H1 (cell line): ENCODE results near the gene OSBPL3. TPM values are rescaled to one million over a fixed set of nuclear protein-coding genes. Genes with fewer than 3 reads are reported as not detected.

ENCODE experiments used
- CTCF ChIA-PET: fragments of 300-600 bp; sonication (Branson Sonifier 250); formaldehyde crosslinking; loops from one replicate; lab custom pipeline; 2021; ENCODE audit not compliant: partially characterized antibody; lab: Charles Lee
- POLR2A ChIA-PET: fragments of 300-600 bp; sonication (Branson Sonifier 250); formaldehyde crosslinking; loops from one replicate; lab custom pipeline; 2021; ENCODE audit warnings: inconsistent platforms; ENCODE audit not compliant: partially characterized antibody; lab: Charles Lee
- DNase-seq, 2 experiments: peaks; one replicate each; pipeline versions ENCODE4 v3.0.0 to v3.0.0-alpha.2; 2010 to 2022; ENCODE audit warnings: low spot score in 2 of 2, low read depth in 1 of 2, mixed read lengths in 1 of 2
- FAIRE-seq: peaks from 2 replicates; lab custom pipeline; 2011; peaks lifted over from hg19 to GRCh38; lab: Jason Lieb, UNC
- H2AFZ ChIP-seq: 2 replicates; pipeline ENCODE4 v1.8.1; 2012; ENCODE audit warnings: low read length, inconsistent platforms
- H2AK5ac ChIP-seq: 2 replicates; pipeline ENCODE4 v1.6.1; 2013; ENCODE audit warnings: low read depth, low read length
- H2BK120ac ChIP-seq: replicated peaks from 2 replicates; pipeline ENCODE3; 2013; ENCODE audit warnings: low read depth, low read length, inconsistent platforms
- H2BK12ac ChIP-seq: 2 replicates; pipeline ENCODE4 v1.6.1; 2013; ENCODE audit warnings: low read depth, low read length
- H2BK15ac ChIP-seq: 2 replicates; pipeline ENCODE4 v1.6.1; 2013; ENCODE audit warnings: low read length
- H2BK20ac ChIP-seq: 2 replicates; pipeline ENCODE4 v1.6.1; 2013; ENCODE audit warnings: low read length
- H2BK5ac ChIP-seq: 2 replicates; pipeline ENCODE4 v1.6.1; 2013; ENCODE audit warnings: low read depth, low read length
- H3K14ac ChIP-seq: 2 replicates; pipeline ENCODE4 v1.6.1; 2013; ENCODE audit warnings: inconsistent platforms; ENCODE audit not compliant: insufficient read length
- H3K18ac ChIP-seq: 2 replicates; pipeline ENCODE4 v1.6.1; 2013; ENCODE audit warnings: low read length; ENCODE audit errors: extremely low read depth
- H3K23ac ChIP-seq: 2 replicates; pipeline ENCODE4 v1.6.1; 2013; ENCODE audit warnings: inconsistent platforms; ENCODE audit not compliant: insufficient read length
- H3K23me2 ChIP-seq: 2 replicates; pipeline ENCODE4 v1.6.1; 2013; ENCODE audit warnings: low read depth, low read length
- H3K27ac ChIP-seq: 2 replicates; pipeline ENCODE4 v1.6.1; 2011; ENCODE audit warnings: low read depth, low read length, inconsistent platforms
- H3K27me3 ChIP-seq, 4 experiments: replicated peaks in 1 of 4; 1 replicate in 1 of 4; 2 replicates in 3 of 4; pipeline versions ENCODE4 v1.6.1 to v1.8.1; 2011 to 2013; ENCODE audit warnings: low read length in 3 of 4, mild to moderate bottlenecking in 3 of 4, inconsistent platforms in 2 of 4, mixed read lengths in 2 of 4, moderate library complexity in 1 of 4; ENCODE audit not compliant: control insufficient read depth in 3 of 4, insufficient read depth in 3 of 4; ENCODE audit errors: extremely low read depth in 1 of 4
- H3K36me3 ChIP-seq, 4 experiments: 2 replicates each; pipeline versions ENCODE4 v1.6.1 to v1.8.1; 2011 to 2013; ENCODE audit warnings: mild to moderate bottlenecking in 4 of 4, low read length in 3 of 4, moderate library complexity in 2 of 4, control low read depth in 1 of 4, inconsistent platforms in 1 of 4; ENCODE audit not compliant: insufficient read depth in 4 of 4, control insufficient read depth in 2 of 4
- H3K4ac ChIP-seq: replicated peaks from 2 replicates; pipeline ENCODE3; 2013; ENCODE audit warnings: low read length, low read depth, mixed read lengths, inconsistent platforms; ENCODE audit not compliant: insufficient read length
- H3K4me1 ChIP-seq, 4 experiments: replicated peaks in 1 of 4; 1 replicate in 1 of 4; 2 replicates in 3 of 4; pipeline versions ENCODE4 v1.6.1 to v1.8.1; 2011 to 2013; ENCODE audit warnings: low read length in 3 of 4, inconsistent platforms in 2 of 4, mixed read lengths in 1 of 4; ENCODE audit not compliant: insufficient read depth in 4 of 4, control insufficient read depth in 3 of 4
- H3K4me2 ChIP-seq, 2 experiments: 2 replicates each; pipeline versions ENCODE4 v1.6.1 to v1.8.1; 2011 to 2013; ENCODE audit warnings: low read depth in 2 of 2, low read length in 2 of 2, control low read depth in 1 of 2, inconsistent platforms in 1 of 2, mild to moderate bottlenecking in 1 of 2; ENCODE audit not compliant: insufficient read depth in 1 of 2
- H3K4me3 ChIP-seq, 4 experiments: fragments of 200-600, 300-600 bp in 1 of 4; sonication (generic), shearing (Covaris generic), sonication (Bioruptor Twin) in 1 of 4; 2 replicates each; pipeline versions ENCODE4 v1.5.1 to v1.8.1; 2011 to 2016; ENCODE audit warnings: low read length in 4 of 4, low read depth in 3 of 4, control low read depth in 2 of 4, inconsistent platforms in 2 of 4, mild to moderate bottlenecking in 2 of 4, mixed read lengths in 1 of 4, moderate library complexity in 1 of 4; ENCODE audit not compliant: insufficient read depth in 2 of 4; ENCODE audit errors: extremely low read depth in 1 of 4
- H3K56ac ChIP-seq: replicated peaks from 2 replicates; pipeline ENCODE3; 2013; ENCODE audit warnings: low read depth, mild to moderate bottlenecking, mixed read lengths, low read length, inconsistent platforms; ENCODE audit not compliant: insufficient read length
- H3K79me1 ChIP-seq: 2 replicates; pipeline ENCODE4 v1.6.1; 2013; ENCODE audit warnings: low read depth, low read length, control low read depth
- H3K79me2 ChIP-seq, 2 experiments: 2 replicates each; pipeline versions ENCODE4 v1.6.1 to v1.8.1; 2012 to 2013; ENCODE audit warnings: low read length in 2 of 2, mild to moderate bottlenecking in 2 of 2, inconsistent platforms in 1 of 2; ENCODE audit not compliant: insufficient read depth in 2 of 2, control insufficient read depth in 1 of 2
- H3K9ac ChIP-seq, 4 experiments: replicated peaks in 1 of 4; 1 replicate in 1 of 4; 2 replicates in 3 of 4; pipeline versions ENCODE4 v1.6.1 to v1.8.1; 2011 to 2013; ENCODE audit warnings: low read depth in 3 of 4, low read length in 3 of 4, control low read depth in 2 of 4, mild to moderate bottlenecking in 2 of 4, moderate library complexity in 2 of 4, inconsistent platforms in 1 of 4; ENCODE audit errors: extremely low read depth in 1 of 4
- H3K9me3 ChIP-seq, 2 experiments: 2 replicates each; pipeline versions ENCODE4 v1.6.1 to v1.8.1; 2012 to 2013; ENCODE audit warnings: mild to moderate bottlenecking in 2 of 2, moderate library complexity in 2 of 2, control low read depth in 1 of 2, inconsistent platforms in 1 of 2, low read depth in 1 of 2, low read length in 1 of 2, mixed read lengths in 1 of 2; ENCODE audit not compliant: insufficient read depth in 2 of 2
- H4K20me1 ChIP-seq, 2 experiments: replicated peaks in 1 of 2; 2 replicates each; pipeline versions ENCODE3 to v1.8.1; 2011 to 2013; ENCODE audit warnings: inconsistent platforms in 2 of 2, low read length in 2 of 2, mild to moderate bottlenecking in 1 of 2; ENCODE audit not compliant: insufficient read depth in 2 of 2, control insufficient read depth in 1 of 2
- H4K5ac ChIP-seq: 2 replicates; pipeline ENCODE4 v1.6.1; 2013; ENCODE audit warnings: low read length, low read depth, mixed read lengths, inconsistent platforms; ENCODE audit not compliant: insufficient read length
- H4K8ac ChIP-seq: 2 replicates; pipeline ENCODE4 v1.8.0; 2013; ENCODE audit warnings: mild to moderate bottlenecking, moderate library complexity, low read length, inconsistent platforms; ENCODE audit not compliant: insufficient read depth; ENCODE audit errors: extremely low read depth
- H4K91ac ChIP-seq: replicated peaks from 2 replicates; pipeline ENCODE3; 2013; ENCODE audit warnings: low read length, mixed read lengths, inconsistent platforms; ENCODE audit not compliant: insufficient read length
- CTCF ChIP-seq, 3 experiments: IDR thresholded peaks; 1 replicate in 2 of 3; 2 replicates in 1 of 3; pipeline versions ENCODE4 v1.5.1 to v1.6.1; 2011; ENCODE audit warnings: low read length in 3 of 3, mild to moderate bottlenecking in 3 of 3, inconsistent platforms in 2 of 3, low read depth in 1 of 3, moderate library complexity in 1 of 3; ENCODE audit not compliant: insufficient read depth in 1 of 3; ENCODE audit errors: control extremely low read depth in 1 of 3
- EP300 ChIP-seq, 2 experiments: IDR thresholded peaks; 1 replicate in 1 of 2; 2 replicates in 1 of 2; pipeline ENCODE4 v1.6.1; 2011 to 2012; ENCODE audit warnings: low read depth in 2 of 2, low read length in 2 of 2, mild to moderate bottlenecking in 2 of 2, borderline replicate concordance in 1 of 2, inconsistent platforms in 1 of 2, moderate library complexity in 1 of 2
- RAD21 ChIP-seq, 2 experiments: IDR thresholded peaks in 1 of 2; conservative IDR thresholded peaks in 1 of 2; 2 replicates each; pipeline ENCODE4 v1.6.1; 2011; ENCODE audit warnings: low read depth in 2 of 2, low read length in 2 of 2, improper control_type of control experiment in 1 of 2, inconsistent platforms in 1 of 2, mild to moderate bottlenecking in 1 of 2, moderate library complexity in 1 of 2
- RXRA ChIP-seq: IDR thresholded peaks from 2 replicates; pipeline ENCODE4 v1.6.1; 2011; ENCODE audit warnings: low read depth, mild to moderate bottlenecking, low read length, moderate library complexity; ENCODE audit not compliant: insufficient read depth
- WGBS, 2 experiments: shearing (Covaris generic) in 1 of 2; methylation state at CpG; one replicate each; pipeline versions ENCODE4 v1.1.6 to v1.1.7; 2013 to 2015; ENCODE audit warnings: low lambda C conversion rate in 2 of 2, mixed read lengths in 2 of 2, inconsistent platforms in 1 of 2, low coverage in 1 of 2, missing lambda C conversion rate in 1 of 2; ENCODE audit not compliant: insufficient replicate concordance in 2 of 2, insufficient coverage in 1 of 2, insufficient read length in 1 of 2; ENCODE audit errors: extremely low coverage in 1 of 2, missing lambda C conversion rate in 1 of 2; 5-methylcytosine and 5-hydroxymethylcytosine counted together
- polyA plus RNA-seq, 7 experiments: library from polyadenylated mRNA; depleted of rRNA in 3 of 7; stranded (reverse) in 5 of 7; unstranded in 2 of 7; fragments of >200 nt in 5 of 7; fragments of 200-250 nt in 2 of 7; gene quantifications; 1 replicate in 5 of 7; 2 replicates in 1 of 7; 4 replicates in 1 of 7; pipeline versions ENCODE4 v1.2.1 to v1.2.3, GENCODE V29; 2011 to 2013; ENCODE audit warnings: missing spikeins in 2 of 7, mixed read lengths in 2 of 7
- total RNA-seq: library from RNA; stranded (reverse); fragmentation: NEBNext Ultra II Directional; extraction: Animal tissue kit (Norgen Biotek cat#: 25700); gene quantifications from 2 replicates; pipeline ENCODE4 v1.2.1, GENCODE V29; 2021

Gene OSBPL3
- total and polyA plus RNA-seq, 2 of the 8 experiments (the other 6 are each of a cell fraction or from before 2014, with no cell fraction given), result 2.8 to 13.9 TPM

GRCh38 chr7:24894429-24895221 is 85.4 kb downstream of the OSBPL3 start:
- WGBS, 2 experiments, result 86% methylated on average over 7 of the region's 7 CpGs; no CpG with 5 or more reads in 1 of the 2 experiments
- Histone ChIP-seq H4K91ac (no peak overlapping the region), H2BK15ac (no peak overlapping the region), H2BK120ac (no peak overlapping the region), H2BK20ac (no peak overlapping the region), H3K79me1 (no peaks in the 10 kb centered on the region), H2AK5ac (no peak overlapping the region), H4K20me1 (no peaks in the 10 kb centered on the region), H3K18ac (no peak overlapping the region), H3K4me1 (peaks cover 0 to 10% (median 1%) of the 10 kb centered on the region in 4 experiments; a peak in 2 of 7 replicates), H4K5ac (no peak overlapping the region), H3K23me2 (no peaks in the 10 kb centered on the region), H4K8ac (no peak overlapping the region), H3K79me2 (no peaks in the 10 kb centered on the region), H3K4me2 (no peak overlapping the region), H2BK5ac (no peak overlapping the region), H2AFZ (no peak overlapping the region), H3K27ac (no peak overlapping the region)
- POLR2A ChIA-PET, result no interaction called here
- DNase-seq, result peak in 1 of 2 experiments; percentile 62
- TF ChIP-seq RXRA, result peak; percentile 65; the same call in 1 of the 2 replicates
- TF ChIP-seq CTCF (IDR thresholded peaks at IDR 0.05; ENCODE audit: control extremely low read depth in 1 of 3, insufficient read depth in 1 of 3, low read depth in 1 of 3, low read length in 3 of 3), result peak; percentile 47 to 62 (median 61)
- TF ChIP-seq EP300 (IDR thresholded peaks at IDR 0.05; ENCODE audit: borderline replicate concordance in 1 of 2, low read depth in 2 of 2, low read length in 2 of 2), result no peak
- peak; percentile 53 to 66 for TF ChIP-seq RAD21 (IDR thresholded peaks at IDR 0.05 in 1 of 2, conservative IDR thresholded peaks at IDR 0.05 in 1 of 2; ENCODE audit: low read depth in 2 of 2, low read length in 2 of 2)
- TF ChIP-seq, all 59 proteins: peak for 3
- FAIRE-seq, result no peak
- Histone ChIP-seq H3K4me3 (no peak overlapping the region), H3K36me3 (no peaks in the 10 kb centered on the region), H2BK12ac (no peak overlapping the region), H3K14ac (no peak overlapping the region), H3K9ac (no peak overlapping the region), H3K23ac (no peak overlapping the region), H3K56ac (no peak overlapping the region), H3K4ac (no peak overlapping the region), H3K27me3 (no peaks in the 10 kb centered on the region), H3K9me3 (no peaks in the 10 kb centered on the region)
- CTCF ChIA-PET, result interaction anchor here (0.5 to 6.6 kb wide), 19 partner anchors 7 to 204 kb away, joined by 3 to 47 read pairs (median 4); partner anchors contain the start of gene OSBPL3
